Stimulated activated CD4-positive, alpha-beta T cell treated with anti-CD3 and anti-CD28 coated beads, Interleukin-4, amount 100 ng/mL, for 48 hours (primary cell): Measurements from ENCODE around the gene ZNF385C.
"Not testable (repeated sequence)": the region's sequence is repeated elsewhere in the genome, so short reads cannot be mapped to it uniquely, and the experiment has no call there.

Experiments
- DNase-seq, 2 donors: peaks; one replicate each; pipeline ENCODE4 v3.0.0-alpha.2; 2020; ENCODE audit warnings: low read depth in 2 of 2

The ZNF385C gene

DNA sequence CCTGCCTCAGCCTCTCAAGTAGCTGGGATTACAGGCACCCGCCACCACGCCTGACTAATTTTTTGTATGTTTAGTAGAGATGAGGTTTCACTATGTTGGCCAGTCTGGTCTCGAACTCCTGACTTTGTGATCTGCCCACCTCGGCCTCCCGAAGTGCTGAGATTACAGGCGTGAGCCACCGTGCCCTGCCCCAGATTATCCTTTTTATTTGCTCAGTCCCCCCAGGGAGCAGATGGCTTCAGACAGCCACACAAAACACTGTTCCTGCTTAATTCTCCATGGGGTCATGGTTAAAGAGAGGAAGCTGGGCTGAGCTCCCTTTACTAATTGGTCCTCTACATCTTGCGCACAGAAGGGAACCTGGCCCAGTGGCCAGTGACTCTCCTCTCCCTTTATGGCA is 77.4 kb downstream of the ZNF385C start:
- DNase-seq, result not testable (repeated sequence)

DNA sequence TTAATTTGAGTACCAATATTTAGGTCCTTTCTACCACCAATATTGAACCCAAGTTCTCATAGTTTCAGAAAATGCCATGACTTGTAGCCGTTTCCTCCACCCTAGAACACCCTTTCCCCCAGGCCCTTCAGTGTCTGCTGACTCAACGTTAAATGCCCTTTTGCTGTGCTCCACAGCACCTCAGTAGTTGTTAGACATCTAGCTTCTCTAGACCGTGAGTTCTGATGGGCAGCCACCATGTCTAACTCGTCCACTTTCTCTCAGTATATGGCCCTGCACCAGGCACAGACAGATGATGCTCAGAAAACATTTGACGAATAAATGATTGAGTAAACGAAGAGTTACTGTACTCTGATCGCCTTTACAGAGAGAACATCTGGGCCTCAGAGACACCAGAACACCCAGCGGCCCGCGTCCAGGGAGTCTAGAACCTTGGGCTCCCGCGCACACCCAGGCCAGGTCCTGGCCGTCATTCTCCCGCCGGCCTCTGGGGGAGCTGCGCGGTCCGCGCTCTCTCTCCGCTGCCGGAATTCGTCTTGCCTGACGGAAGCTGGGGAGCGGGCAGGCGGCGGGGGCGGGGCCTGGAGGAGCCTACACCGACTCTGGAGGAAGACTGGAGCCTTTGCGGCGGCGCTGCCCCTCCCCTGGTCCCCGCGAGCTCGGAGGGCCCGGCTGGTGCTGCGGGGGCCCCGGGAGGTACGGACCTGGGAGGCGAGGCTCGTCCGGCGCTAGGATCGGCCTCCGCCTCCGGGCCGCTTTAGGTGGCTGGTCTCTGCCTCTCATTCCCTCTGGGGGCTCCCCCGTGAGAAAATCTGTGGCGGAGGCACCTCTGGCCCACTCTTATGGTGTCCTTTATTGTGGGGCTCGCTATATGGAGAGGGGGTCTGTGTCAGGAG is 78.5 kb downstream of the ZNF385C start, which contains the start of gene NKIRAS2:
NKIRAS2 (plus strand) TSS at position 582 of the 896 bp plus-strand sequence. CDS start 1,488 bp downstream, outside the sequence.
- peak; percentile 93 to 96 for DNase-seq

DNA sequence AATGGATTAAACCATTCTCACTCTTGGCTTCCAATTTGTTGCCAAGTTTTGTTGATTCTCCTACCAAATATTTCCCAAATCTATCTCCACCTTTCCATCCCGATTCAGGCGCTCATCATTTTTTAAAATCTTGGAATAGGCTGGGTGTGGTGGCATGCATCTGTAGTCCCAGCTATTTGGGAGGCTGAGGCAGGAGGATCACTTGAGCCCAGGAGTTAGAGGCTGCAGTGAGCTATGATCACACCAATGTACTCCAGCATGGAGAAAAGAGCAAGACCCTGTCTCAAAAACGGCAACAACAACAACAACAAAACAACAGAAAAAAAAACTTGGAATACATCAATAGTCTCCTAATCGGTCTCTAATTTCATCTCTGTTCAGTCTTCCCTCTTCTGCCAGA is 79.3 kb downstream of the ZNF385C start:
- DNase-seq, result no peak

DNA sequence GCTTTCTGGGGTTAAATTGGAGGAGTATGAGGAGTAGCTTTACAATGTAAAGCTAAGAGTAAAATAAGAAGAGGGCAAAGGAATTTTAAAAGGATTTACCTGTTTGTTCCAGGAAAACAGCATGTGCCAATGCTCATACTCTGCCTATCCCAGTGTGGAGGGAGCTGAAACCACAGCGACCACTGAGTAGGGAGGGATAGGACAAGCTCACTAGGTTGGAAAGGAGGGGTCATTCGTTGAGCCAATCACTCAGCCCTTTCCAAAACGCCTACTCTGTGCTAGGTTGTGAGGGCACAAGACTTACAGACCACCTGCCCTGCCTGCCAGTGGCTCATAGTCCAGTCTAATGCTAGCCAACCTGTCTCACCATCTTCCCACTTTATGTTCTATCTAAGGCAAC is 79.9 kb downstream of the ZNF385C start:
- DNase-seq, result no peak

DNA sequence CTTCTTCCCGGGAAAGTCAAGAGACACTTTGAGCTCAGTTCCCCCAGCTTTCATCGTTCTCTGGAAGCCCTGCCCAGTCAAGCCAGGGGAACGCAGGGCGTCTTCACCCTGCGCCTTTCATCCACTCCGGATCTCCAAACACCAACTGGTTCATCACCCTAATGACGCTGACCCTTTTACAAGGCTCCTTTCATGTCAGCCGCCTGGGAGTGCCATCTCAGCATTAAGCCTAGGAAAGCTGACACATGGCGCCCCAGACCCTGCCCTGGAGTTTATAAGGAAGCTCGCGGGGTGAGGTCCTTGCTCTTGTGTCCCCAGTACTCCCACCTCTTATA is 80.4 kb downstream of the ZNF385C start:
- DNase-seq, result peak in 1 of 2 donors; percentile 16

DNA sequence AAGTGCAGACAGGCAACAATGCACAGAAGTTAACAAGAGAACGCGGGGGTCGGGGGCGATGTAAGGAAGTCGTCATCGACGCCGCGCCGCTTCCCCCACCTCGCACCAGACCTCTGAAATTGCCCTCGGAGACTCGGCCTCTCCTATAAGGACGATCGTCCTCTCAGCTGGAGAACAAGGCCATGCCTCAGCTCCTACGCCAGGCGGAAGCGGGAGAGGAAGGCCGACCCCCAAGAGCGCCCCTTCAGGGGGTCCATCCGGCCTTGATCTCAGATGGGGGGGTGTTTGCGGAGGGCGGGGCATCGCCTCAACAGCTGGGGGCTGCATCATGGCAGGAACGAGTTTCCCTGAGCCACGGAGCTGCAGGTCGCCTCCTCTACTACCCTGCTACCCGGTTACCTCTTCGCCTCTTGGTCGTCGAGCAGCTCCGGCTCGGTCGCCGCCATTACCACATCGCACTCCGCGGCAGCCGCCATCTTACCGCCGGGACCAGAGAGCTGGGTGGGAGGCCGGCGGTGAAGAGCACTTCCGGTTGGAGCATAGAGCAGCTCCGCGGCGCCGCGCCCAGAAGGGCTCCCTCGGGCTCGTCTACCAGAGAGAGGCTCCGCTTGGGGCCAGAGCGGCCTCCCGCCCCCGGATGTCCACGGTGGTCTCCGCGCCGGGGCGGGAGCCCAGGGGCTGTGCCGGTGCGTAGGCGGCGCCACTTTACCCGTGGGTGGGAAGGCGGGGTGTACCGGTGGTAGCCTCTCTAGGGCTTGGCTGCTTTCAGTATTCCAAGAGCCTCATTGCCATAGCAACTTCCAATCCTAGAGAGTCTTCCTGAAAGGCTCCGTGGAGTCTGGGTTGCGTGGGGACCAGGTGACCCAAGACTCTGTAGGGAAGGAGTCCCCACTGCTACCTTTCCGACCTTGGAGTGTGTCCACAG is 81.1 kb downstream of the ZNF385C start, which contains the start of gene DNAJC7:
DNAJC7 (minus strand) TSS at position 499 of the 925 bp plus-strand sequence; CDS start at position 476, 23 bp downstream.
- DNase-seq, result peak; percentile 82 to 90

DNA sequence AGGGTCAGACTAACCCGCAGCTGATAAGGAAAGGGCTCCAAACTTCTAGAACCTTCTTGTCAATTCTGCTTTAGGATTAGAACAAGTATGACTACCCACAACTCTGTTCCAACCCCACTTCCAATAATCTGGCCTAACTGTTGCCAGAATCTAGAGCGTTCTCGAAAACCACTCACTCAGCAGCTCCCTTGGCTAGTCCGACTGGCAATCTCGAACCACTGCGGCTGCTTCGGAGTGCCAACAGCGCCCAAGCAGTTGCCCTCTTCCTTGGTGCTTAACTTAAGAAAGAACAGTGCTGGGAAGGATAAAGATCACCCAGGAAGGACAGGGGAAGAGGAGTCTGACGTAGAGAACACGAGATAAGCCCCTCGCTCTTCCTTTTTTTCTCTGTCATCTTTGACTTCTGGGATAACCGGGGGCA is 81.9 kb downstream of the ZNF385C start:
- no peak for DNase-seq

DNA sequence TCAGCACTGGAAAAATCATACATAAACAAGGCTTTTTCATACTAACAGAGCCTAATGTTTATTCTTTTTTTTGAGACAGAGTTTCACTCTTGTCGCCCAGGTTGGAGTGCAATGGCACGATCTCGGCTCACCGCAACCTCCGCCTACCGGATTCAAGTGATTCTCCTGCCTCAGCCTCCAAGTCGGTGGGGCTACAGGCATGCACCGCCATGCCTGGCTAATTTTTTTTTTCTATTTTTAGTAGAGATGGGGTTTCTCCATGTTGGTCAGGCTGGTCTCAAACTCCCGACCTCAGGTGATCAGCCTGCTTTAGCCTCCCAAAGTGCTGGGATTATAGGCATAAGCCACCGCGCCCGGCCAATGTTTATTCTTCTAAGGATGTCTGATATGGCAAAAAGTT is 84.5 kb downstream of the ZNF385C start:
- not testable (repeated sequence) for DNase-seq

DNA sequence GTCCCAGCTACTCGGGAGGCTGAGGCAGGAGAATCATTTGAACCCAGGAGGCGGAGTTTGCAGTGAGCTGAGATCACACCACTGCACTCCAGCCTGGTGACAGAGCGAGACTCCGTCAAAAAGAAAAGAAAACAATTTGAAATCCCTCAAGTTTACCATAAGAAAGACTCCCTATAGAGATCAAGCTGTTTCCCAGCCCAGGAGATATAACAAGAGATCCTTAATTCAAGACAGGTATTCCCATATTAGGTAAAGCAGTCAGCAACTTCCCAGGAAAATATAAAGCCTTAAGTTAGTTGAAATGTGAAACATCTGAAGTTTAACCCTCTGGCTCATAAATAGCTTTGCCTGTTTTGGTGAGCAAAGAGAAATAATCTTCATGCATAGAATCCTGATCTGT is 85.9 kb downstream of the ZNF385C start:
- DNase-seq, result not testable (repeated sequence)

DNA sequence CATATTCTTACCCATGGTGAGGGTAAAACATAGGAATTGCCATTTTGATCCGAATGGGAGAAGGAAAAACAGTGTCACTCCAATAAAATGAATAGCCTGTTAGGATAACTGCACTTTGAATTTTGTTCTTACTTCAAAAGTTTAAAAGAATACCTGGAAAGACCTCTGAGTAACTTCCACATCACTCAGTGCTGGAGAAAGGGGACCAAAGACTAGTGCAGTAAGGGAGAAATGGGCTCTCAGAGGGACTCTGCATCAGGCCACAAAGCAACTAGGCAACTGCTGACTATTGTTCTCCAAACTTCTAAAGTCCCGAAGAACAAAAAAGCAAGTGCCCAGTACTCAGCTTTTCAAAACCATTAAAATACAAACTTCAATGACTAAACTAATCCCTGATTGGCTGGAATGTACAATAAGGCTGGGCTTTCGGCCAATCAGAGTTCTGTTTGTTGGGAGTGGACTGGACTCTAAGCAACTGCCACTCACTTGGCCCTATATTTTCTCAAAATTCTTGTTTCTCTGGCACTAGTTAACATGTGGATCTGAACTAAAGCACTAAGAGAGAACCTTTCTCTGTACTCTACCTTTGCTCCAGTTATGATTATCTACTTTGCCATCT is 87.3 kb downstream of the ZNF385C start:
- DNase-seq, result no peak

DNA sequence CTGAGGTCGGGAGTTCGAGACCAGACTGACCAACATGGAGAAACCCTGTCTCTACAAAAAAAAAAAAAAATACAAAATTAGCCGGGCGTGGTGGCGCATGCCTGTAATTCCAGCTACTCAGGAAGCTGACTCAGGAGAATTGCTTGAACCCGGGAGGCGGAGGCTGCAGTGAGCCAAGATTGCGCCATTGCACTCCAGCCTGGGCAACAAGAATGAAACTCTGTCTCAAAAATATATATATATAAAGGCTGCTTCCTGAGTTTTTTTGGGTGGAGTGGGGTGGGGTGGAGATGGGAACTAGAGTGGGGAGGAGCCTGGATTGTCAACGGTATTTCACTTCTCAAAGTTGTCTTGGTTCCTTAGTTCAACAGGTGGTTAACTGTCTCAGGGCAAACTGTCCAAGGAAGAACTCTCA is 88.0 kb downstream of the ZNF385C start:
- not testable (repeated sequence) for DNase-seq

DNA sequence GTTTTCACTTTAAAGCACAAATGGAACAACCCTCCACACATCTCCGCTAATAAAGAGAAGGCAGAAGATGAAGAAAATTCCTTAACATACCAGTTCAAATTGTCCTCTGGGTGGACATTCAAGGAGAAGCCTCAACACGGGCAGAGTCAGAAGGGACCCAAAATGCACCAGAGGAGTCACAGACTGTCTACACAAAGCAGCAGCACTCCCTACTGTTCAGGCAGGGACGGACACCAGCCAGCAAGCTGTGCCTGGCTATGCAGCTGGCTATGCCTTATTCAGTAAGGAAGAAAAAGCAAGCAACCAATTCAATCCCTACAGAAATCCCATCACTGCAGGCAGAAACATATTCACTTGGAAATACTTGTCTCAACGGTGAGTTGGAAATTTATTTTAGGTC is 89.1 kb downstream of the ZNF385C start:
- no peak for DNase-seq

DNA sequence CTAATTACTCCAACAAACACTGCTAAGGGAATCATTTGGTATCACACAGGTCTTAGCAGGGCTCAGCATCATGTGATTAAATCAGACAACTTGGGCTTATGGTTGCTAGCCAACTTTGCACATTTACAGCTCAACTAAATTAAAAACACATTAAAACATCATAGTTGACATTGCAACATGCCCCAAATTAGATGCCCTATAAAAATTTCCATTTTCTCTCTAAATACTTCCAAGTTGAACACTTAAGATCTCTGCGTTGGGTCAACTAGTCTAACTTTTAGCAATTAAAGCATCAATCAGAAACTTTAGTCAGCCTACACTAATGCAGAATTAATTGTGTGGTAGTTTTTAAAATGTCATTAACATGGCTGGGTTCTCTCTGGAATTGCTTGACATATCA is 93.1 kb downstream of the ZNF385C start:
- no peak for DNase-seq

DNA sequence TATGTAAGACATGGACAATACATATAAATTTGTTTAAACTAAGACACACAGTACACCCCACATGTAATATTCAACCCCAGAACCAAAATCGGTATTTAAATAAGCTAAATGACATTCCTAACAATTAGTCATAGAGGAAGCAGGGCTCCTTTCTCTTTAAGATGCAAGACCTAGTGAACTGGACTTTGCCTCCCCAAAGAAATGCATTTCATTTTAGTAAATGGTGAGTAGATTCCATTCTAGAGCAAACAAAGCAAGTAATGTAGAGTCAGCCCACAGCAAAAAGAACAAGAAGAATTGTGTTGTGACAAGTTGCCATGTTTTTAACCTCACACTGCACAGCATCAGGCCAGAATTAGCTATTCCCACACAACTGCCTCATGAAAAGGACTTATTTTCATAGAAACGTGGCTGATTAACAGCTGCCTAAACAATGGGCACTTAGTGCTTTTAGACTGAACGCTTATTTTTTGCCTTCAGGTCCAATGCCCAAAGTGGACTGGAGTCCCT is 95.4 kb downstream of the ZNF385C start:
- no peak for DNase-seq

DNA sequence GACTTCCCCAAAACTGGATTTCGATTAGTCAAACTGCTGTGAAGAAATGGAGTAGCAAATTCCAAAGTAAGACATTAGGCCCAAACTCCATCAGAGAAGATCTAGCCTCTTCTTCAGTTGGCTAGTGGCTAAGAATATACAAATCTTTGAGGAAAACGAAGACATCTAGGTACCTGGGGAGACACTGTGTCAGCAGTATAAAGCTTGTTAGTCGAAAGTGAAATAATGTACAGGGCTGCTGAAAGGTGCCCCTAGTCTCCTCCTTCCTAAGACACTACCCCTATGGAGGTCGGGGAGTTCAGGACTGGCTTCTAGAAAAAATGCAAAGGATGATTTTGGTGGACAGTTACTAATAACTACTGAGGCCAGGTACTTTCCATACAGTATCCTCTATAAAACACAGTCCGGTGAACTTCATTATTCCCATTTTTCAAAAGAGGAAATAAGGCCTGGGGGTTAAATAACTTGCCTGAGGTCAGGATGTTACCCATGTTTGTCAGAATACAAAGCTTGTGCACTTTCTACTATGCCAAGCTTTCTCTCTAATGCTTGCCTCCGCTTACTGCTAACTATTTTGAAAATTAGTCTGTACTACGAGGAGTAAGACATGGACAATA is 96.0 kb downstream of the ZNF385C start:
- no peak for DNase-seq

DNA sequence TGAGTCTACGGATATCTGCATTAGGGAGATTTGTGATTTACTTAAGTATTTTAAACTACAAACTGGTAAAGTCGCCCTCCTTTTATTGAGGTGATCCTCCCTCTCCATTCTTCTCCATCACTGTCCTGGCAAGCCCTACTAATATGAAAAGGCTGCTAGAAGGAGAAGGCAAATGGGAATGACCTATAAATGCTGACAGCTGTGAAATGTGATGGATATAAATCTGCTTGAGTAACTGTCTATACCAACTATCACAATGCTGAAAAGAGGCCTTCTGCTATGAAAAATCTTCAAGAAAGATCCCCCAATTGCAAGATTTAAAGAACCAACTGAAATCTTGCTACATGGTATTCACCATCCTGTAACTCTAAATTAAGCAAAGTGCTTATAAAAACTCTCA is 96.5 kb downstream of the ZNF385C start:
- no peak for DNase-seq

DNA sequence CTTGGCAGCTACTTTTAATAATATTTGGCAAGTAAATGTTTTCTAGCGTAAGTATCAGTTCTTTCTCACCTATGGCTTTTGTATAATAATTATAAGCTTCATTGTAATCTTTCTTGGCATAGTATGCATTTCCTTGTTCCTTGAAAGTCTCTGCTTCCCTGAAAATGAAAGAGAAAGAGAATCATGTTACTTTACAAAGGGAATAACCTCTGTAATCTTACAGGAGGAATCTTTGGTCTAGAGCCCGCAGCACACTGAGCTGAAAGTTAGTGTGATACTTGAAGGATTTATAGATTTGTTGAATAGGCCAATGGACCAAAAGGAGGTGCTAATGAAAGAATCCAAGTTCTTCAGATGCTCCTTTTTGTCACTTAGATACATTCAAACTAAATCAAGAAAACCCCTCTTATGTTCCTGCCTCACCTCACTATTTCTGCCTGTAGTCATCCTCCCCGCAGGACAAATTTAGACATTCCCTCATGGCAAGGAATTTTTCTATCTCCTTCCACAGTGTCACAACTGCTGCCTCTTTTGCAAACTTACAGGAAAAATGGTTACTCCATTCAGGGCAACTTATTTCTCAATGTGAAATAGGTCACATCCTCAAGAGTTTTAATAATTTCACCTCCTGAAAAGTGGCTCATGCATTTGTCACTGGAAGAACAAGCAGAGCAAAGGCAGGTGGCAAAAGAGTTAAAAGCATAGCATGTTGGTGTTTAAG is 97.7 kb downstream of the ZNF385C start:
- DNase-seq, result no peak

DNA sequence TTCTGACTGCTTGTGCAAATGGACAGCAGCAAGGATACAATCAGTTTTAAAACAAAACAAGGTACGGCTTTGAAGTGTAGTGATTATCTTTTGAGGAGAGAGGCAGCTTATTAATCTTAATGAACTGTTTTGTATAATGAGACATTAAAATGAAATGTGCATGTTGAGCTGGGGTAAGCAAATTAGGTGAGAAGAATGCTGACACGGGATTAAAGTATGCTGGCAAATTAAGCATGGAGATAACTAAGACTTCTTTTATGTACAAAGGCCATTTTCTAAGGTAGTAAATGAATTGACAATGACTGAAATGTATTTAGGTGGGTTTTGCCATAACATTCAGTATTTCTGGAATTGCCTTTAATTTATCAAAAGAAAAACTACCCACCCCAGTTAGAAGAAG is 99.8 kb downstream of the ZNF385C start:
- DNase-seq, result no peak

DNA sequence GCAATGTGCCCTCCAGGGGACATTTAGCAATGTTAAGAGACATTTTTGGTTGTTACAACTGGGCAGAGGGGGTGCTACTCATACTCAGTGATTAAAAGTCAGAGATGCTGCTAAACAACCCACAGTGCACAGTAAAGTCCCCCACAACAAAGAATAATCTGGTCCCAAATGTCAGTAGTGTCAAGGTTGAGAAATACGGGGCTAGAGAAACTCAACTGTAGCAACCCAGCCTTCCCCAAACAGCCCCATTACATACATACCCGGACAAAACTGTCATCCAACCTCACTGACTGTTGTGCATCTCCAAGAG is 101.5 kb downstream of the ZNF385C start:
- no peak for DNase-seq

DNA sequence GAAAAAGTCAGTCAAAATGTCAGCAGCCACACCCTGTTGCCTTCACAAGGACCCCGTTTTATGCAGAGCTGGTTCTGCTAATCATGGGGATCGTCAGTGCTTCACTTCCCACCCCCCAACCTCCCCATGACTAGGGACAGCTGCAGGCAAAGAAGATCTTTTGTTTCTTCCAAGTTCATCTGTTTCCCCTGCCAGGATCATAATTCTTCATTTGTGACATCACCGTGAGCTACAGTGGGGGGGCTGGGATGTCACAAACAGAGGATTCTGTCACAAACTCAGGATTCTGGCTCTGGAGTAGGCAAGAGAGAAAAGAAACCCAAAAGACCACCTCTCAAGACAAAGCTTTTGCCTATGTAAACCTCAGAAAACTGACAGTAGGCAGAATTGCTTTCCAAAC is 105.7 kb downstream of the ZNF385C start:
- DNase-seq, result no peak
